Keratinocyte (primary cell): ENCODE results near the gene THSD7B. TPM values are rescaled to one million over a fixed set of nuclear protein-coding genes. Genes with fewer than 3 reads are reported as not detected.

Experiments used
- DNase-seq: peaks from one replicate; pipeline ENCODE4 v3.0.0-alpha.2; 2011; ENCODE audit warnings: low read depth, missing footprints, low spot score
- FAIRE-seq: peaks from 2 replicates; lab custom pipeline; 2011; peaks lifted over from hg19 to GRCh38; lab: Jason Lieb, UNC
- H2AFZ ChIP-seq: 2 replicates; pipeline ENCODE4 v1.6.0; 2012; ENCODE audit warnings: low read length, control low read depth, inconsistent platforms; ENCODE audit not compliant: control insufficient read depth
- H3K27ac ChIP-seq: 2 replicates; pipeline ENCODE4 v1.5.1; 2011; ENCODE audit warnings: low read length; ENCODE audit not compliant: control insufficient read depth, insufficient read depth
- H3K27me3 ChIP-seq: 3 replicates; pipeline ENCODE4 v1.6.0; 2011; ENCODE audit warnings: low read length; ENCODE audit not compliant: control insufficient read depth, insufficient read depth; ENCODE audit errors: extremely low read depth
- H3K36me3 ChIP-seq, 2 experiments: 2 replicates in 1 of 2; 3 replicates in 1 of 2; pipeline ENCODE4 v1.5.1; 2011; ENCODE audit warnings: low read length in 2 of 2, mild to moderate bottlenecking in 1 of 2; ENCODE audit not compliant: control insufficient read depth in 2 of 2, insufficient read depth in 2 of 2; ENCODE audit errors: extremely low read depth in 1 of 2
- H3K4me1 ChIP-seq: 3 replicates; pipeline ENCODE4 v1.5.1; 2011; ENCODE audit warnings: low read length; ENCODE audit not compliant: control insufficient read depth, insufficient read depth; ENCODE audit errors: extremely low read depth
- H3K4me2 ChIP-seq: 3 replicates; pipeline ENCODE4 v1.6.0; 2011; ENCODE audit warnings: low read depth, low read length; ENCODE audit not compliant: control insufficient read depth, insufficient read depth; ENCODE audit errors: extremely low read depth
- H3K4me3 ChIP-seq, 3 experiments: fragments of 200-600 bp in 1 of 3; sonication (generic) in 1 of 3; 2 replicates in 2 of 3; 3 replicates in 1 of 3; pipeline ENCODE4 v1.5.1; 2011 to 2016; ENCODE audit warnings: low read length in 3 of 3, mild to moderate bottlenecking in 3 of 3, control low read depth in 2 of 3, inconsistent platforms in 1 of 3, low read depth in 1 of 3, mixed read lengths in 1 of 3, mixed run types in 1 of 3, moderate library complexity in 1 of 3; ENCODE audit not compliant: control insufficient read depth in 2 of 3, insufficient read depth in 2 of 3; ENCODE audit errors: extremely low read depth in 1 of 3
- H3K79me2 ChIP-seq: 2 replicates; pipeline ENCODE4 v1.6.0; 2012; ENCODE audit warnings: low read length; ENCODE audit not compliant: control insufficient read depth, insufficient read depth
- H3K9ac ChIP-seq: 3 replicates; pipeline ENCODE4 v1.6.0; 2011; ENCODE audit warnings: low read length; ENCODE audit not compliant: control insufficient read depth, insufficient read depth; ENCODE audit errors: extremely low read depth
- H3K9me1 ChIP-seq: 3 replicates; pipeline ENCODE4 v1.6.0; 2011; ENCODE audit warnings: low read length; ENCODE audit not compliant: control insufficient read depth, insufficient read depth; ENCODE audit errors: extremely low read depth
- H3K9me3 ChIP-seq: 2 replicates; pipeline ENCODE4 v1.5.1; 2012; ENCODE audit warnings: low read depth, low read length; ENCODE audit not compliant: control insufficient read depth
- H4K20me1 ChIP-seq: 3 replicates; pipeline ENCODE4 v1.6.0; 2011; ENCODE audit warnings: low read length; ENCODE audit not compliant: control insufficient read depth, insufficient read depth; ENCODE audit errors: extremely low read depth
- CTCF ChIP-seq, 3 experiments: IDR thresholded peaks in 1 of 3; conservative IDR thresholded peaks in 1 of 3; optimal IDR thresholded peaks in 1 of 3; 2 replicates in 2 of 3; 3 replicates in 1 of 3; pipeline versions ENCODE3 to v1.5.1; 2011; ENCODE audit warnings: low read length in 3 of 3, mild to moderate bottlenecking in 3 of 3, moderate library complexity in 2 of 3, control low read depth in 1 of 3, inconsistent platforms in 1 of 3; ENCODE audit not compliant: insufficient read depth in 2 of 3; ENCODE audit errors: extremely low read depth in 1 of 3
- EZH2 ChIP-seq: IDR thresholded peaks from one replicate; pipeline ENCODE4 v1.6.1; 2012; ENCODE audit warnings: inconsistent platforms, mild to moderate bottlenecking, low read length, moderate library complexity
- dilution Hi-C: fragments of 300-500 bp; cut with MboI; formaldehyde crosslinking; loops from one replicate; pipeline ENCODE4 v1.7.0; 2020; ENCODE audit warnings: low sequenced_read_pairs; ENCODE audit not compliant: extremely low pct_ligation_motif_present
- polyA plus RNA-seq, 5 experiments: library from polyadenylated mRNA; depleted of rRNA in 3 of 5; stranded (reverse) in 3 of 5; stranded (forward) in 1 of 5; unstranded in 1 of 5; fragments of >200 nt; gene quantifications; 1 replicate in 1 of 5; 2 replicates in 3 of 5; 3 replicates in 1 of 5; pipeline versions ENCODE4 v1.2.1 to v1.2.3, GENCODE V29; 2011 to 2012; ENCODE audit warnings: missing spikeins in 2 of 5, low read depth in 1 of 5, low replicate concordance in 1 of 5

Gene THSD7B
- polyA plus RNA-seq, 1 donor (not counting 4 experiments of a cell fraction or from before 2014, with no cell fraction given): 0.04 TPM

GRCh38 chr2:137138263-137138662 is 372.9 kb downstream of the THSD7B start:
- no peak for TF ChIP-seq CTCF (optimal IDR thresholded peaks at IDR 0.05 in 1 of 3, IDR thresholded peaks at IDR 0.05 in 1 of 3, conservative IDR thresholded peaks at IDR 0.05 in 1 of 3; ENCODE audit: extremely low read depth in 1 of 3, insufficient read depth in 2 of 3, low read length in 3 of 3)
- TF ChIP-seq EZH2: no peak
- Histone ChIP-seq H3K36me3 (no peaks in the 10 kb centered on the region), H3K79me2 (no peaks in the 10 kb centered on the region), H3K9me1 (no peaks in the 10 kb centered on the region), H3K4me3 (no peak overlapping the region), H3K9ac (no peak overlapping the region), H3K27me3 (no peaks in the 10 kb centered on the region), H3K4me2 (no peak overlapping the region), H2AFZ (no peak overlapping the region), H3K4me1 (no peaks in the 10 kb centered on the region), H4K20me1 (no peaks in the 10 kb centered on the region), H3K9me3 (no peaks in the 10 kb centered on the region), H3K27ac (no peak overlapping the region)
- dilution Hi-C loops: no loop called here
- FAIRE-seq (no peak), DNase-seq (no peak)

- no peaks in the 10 kb centered on the region for H3K27me3 ChIP-seq
- DNase-seq: no peak
These were observed 386.4 kb downstream of the THSD7B start for GRCh38 chr2:137151731-137152130.

More at GRCh38 chr2:137151731-137152130, 386.4 kb downstream of the THSD7B start:
- TF ChIP-seq EZH2 (no peak), CTCF (optimal IDR thresholded peaks at IDR 0.05 in 1 of 3, IDR thresholded peaks at IDR 0.05 in 1 of 3, conservative IDR thresholded peaks at IDR 0.05 in 1 of 3; ENCODE audit: extremely low read depth in 1 of 3, insufficient read depth in 2 of 3, low read length in 3 of 3) (no peak)
- Histone ChIP-seq H4K20me1 (no peaks in the 10 kb centered on the region), H3K9me3 (no peaks in the 10 kb centered on the region), H3K36me3 (no peaks in the 10 kb centered on the region), H2AFZ (no peak overlapping the region), H3K4me3 (no peak overlapping the region), H3K9ac (no peak overlapping the region), H3K4me1 (peaks cover 7% of the 10 kb centered on the region), H3K4me2 (no peak overlapping the region), H3K79me2 (no peaks in the 10 kb centered on the region), H3K27ac (no peak overlapping the region), H3K9me1 (no peaks in the 10 kb centered on the region)
- dilution Hi-C loops: no loop called here
- FAIRE-seq: no peak
